Activated CD4-positive, alpha-beta T cell treated with anti-CD3 and anti-CD28 coated beads, Interleukin-2, amount 50 U/mL, for 1 hour (primary cell): ENCODE measurements around the gene TIMM44.
"Not testable (repeated sequence)": the region's sequence is repeated elsewhere in the genome, so short reads cannot be mapped to it uniquely, and the experiment has no call there.

Source experiments
- DNase-seq: peaks from one replicate; pipeline ENCODE4 v3.0.0-alpha.2; 2020

TIMM44 gene

GRCh38 chr19:7976461-7976860, 33.0 kb upstream of the TIMM44 start:
- no peak for DNase-seq

GRCh38 chr19:7975037-7975436, 31.6 kb upstream of the TIMM44 start:
- DNase-seq: no peak

- no peak for DNase-seq
Measured at GRCh38 chr19:7973883-7974282, 30.4 kb upstream of the TIMM44 start.

GRCh38 chr19:7971553-7972520, 28.4 kb upstream of the TIMM44 start:
- no peak for DNase-seq

- peak; percentile 16 for DNase-seq
Measured at GRCh38 chr19:7970716-7971448, 27.4 kb upstream of the TIMM44 start.

- DNase-seq: no peak
Measured at GRCh38 chr19:7969555-7969939, 26.1 kb upstream of the TIMM44 start.

GRCh38 chr19:7968796-7969554, 25.5 kb upstream of the TIMM44 start:
- DNase-seq: no peak

GRCh38 chr19:7968008-7968795, 24.7 kb upstream of the TIMM44 start:
- DNase-seq: no peak

GRCh38 chr19:7965921-7966665, 22.6 kb upstream of the TIMM44 start:
- no peak for DNase-seq

GRCh38 chr19:7965259-7965841, 21.9 kb upstream of the TIMM44 start:
- no peak for DNase-seq

- no peak for DNase-seq
Measured at GRCh38 chr19:7963566-7963965, 20.1 kb upstream of the TIMM44 start.

GRCh38 chr19:7962644-7963268, 19.3 kb upstream of the TIMM44 start:
- no peak for DNase-seq

- DNase-seq: no peak
Measured at GRCh38 chr19:7961920-7962626, 18.6 kb upstream of the TIMM44 start.

GRCh38 chr19:7961082-7961481, 17.6 kb upstream of the TIMM44 start:
- DNase-seq: not testable (repeated sequence)

- DNase-seq: no peak
Measured at GRCh38 chr19:7959211-7959610, 15.7 kb upstream of the TIMM44 start.

- DNase-seq: no peak
Measured at GRCh38 chr19:7955696-7956095, 12.2 kb upstream of the TIMM44 start.

- no peak for DNase-seq
Measured at GRCh38 chr19:7953576-7953975, 10.1 kb upstream of the TIMM44 start.

GRCh38 chr19:7953060-7953459, 9.6 kb upstream of the TIMM44 start:
- DNase-seq: no peak

- no peak for DNase-seq
Measured at GRCh38 chr19:7947939-7948338, 4.5 kb upstream of the TIMM44 start.

- peak; percentile 88 for DNase-seq
Measured at GRCh38 chr19:7944177-7944761, 803 bp upstream of the TIMM44 start.
